Neuronal stem cell (in vitro differentiated cells): Measurements from ENCODE around the gene HRAS.

Experiments used
- DNase-seq: peaks from one replicate; pipeline ENCODE4 v3.0.0-alpha.2; 2013; ENCODE audit warnings: low spot score
- H2AFZ ChIP-seq: one replicate; pipeline ENCODE4 v1.6.1; 2013; ENCODE audit warnings: mild to moderate bottlenecking, low read length, inconsistent platforms
- H2AK5ac ChIP-seq: 2 replicates; pipeline ENCODE4 v1.6.1; 2013; ENCODE audit warnings: low read depth, mild to moderate bottlenecking, inconsistent platforms, low read length, moderate library complexity, mixed read lengths
- H2BK120ac ChIP-seq: 2 replicates; pipeline ENCODE4 v1.6.1; 2013; ENCODE audit warnings: low read depth, mild to moderate bottlenecking, inconsistent platforms, low read length, moderate library complexity, mixed read lengths
- H2BK12ac ChIP-seq: one replicate; pipeline ENCODE4 v1.6.1; 2013; ENCODE audit warnings: low read length, inconsistent platforms
- H2BK15ac ChIP-seq: 2 replicates; pipeline ENCODE4 v1.6.1; 2013; ENCODE audit warnings: mild to moderate bottlenecking, low read length, inconsistent platforms, mixed read lengths
- H2BK5ac ChIP-seq: one replicate; pipeline ENCODE4 v1.6.1; 2013; ENCODE audit warnings: inconsistent platforms, mild to moderate bottlenecking, low read length, moderate library complexity
- H3K14ac ChIP-seq: one replicate; pipeline ENCODE4 v1.6.1; 2013; ENCODE audit warnings: low read length, inconsistent platforms
- H3K18ac ChIP-seq: 2 replicates; pipeline ENCODE4 v1.6.1; 2013; ENCODE audit warnings: low read length, inconsistent platforms
- H3K23ac ChIP-seq: 2 replicates; pipeline ENCODE4 v1.6.1; 2013; ENCODE audit warnings: low read depth, mild to moderate bottlenecking, mixed read lengths, low read length, inconsistent platforms; ENCODE audit not compliant: poor library complexity
- H3K27ac ChIP-seq: replicated peaks from 3 replicates; pipeline ENCODE4 v1.5.1; 2013; ENCODE audit warnings: low read length, inconsistent platforms
- H3K27me3 ChIP-seq, 3 experiments: 2 replicates each; pipeline ENCODE4 v1.6.1; 2013; ENCODE audit warnings: low read length in 3 of 3, mild to moderate bottlenecking in 2 of 3, inconsistent platforms in 1 of 3, low read depth in 1 of 3, mixed read lengths in 1 of 3, moderate library complexity in 1 of 3; ENCODE audit not compliant: control insufficient read depth in 3 of 3, insufficient read depth in 3 of 3
- H3K36me3 ChIP-seq, 2 donors: replicated peaks in 1 of 2; 2 replicates each; pipeline ENCODE4 v1.6.1; 2013; ENCODE audit warnings: low read length in 2 of 2; ENCODE audit not compliant: control insufficient read depth in 2 of 2, insufficient read depth in 2 of 2
- H3K4ac ChIP-seq: 2 replicates; pipeline ENCODE4 v1.6.1; 2013; ENCODE audit warnings: inconsistent platforms, mild to moderate bottlenecking, low read length, moderate library complexity
- H3K4me1 ChIP-seq, 2 donors: 1 replicate in 1 of 2; 2 replicates in 1 of 2; pipeline ENCODE4 v1.6.1; 2013; ENCODE audit warnings: low read length in 2 of 2, low read depth in 1 of 2; ENCODE audit not compliant: control insufficient read depth in 2 of 2, insufficient read depth in 1 of 2
- H3K4me2 ChIP-seq: one replicate; pipeline ENCODE4 v1.6.1; 2013; ENCODE audit warnings: mild to moderate bottlenecking, low read length, inconsistent platforms; ENCODE audit not compliant: insufficient read depth, poor library complexity, severe bottlenecking
- H3K4me3 ChIP-seq, 2 donors: 2 replicates each; pipeline ENCODE4 v1.5.1; 2013; ENCODE audit warnings: low read length in 2 of 2, mild to moderate bottlenecking in 2 of 2, inconsistent platforms in 1 of 2, moderate library complexity in 1 of 2
- H3K79me1 ChIP-seq: one replicate; pipeline ENCODE4 v1.6.1; 2013; ENCODE audit warnings: low read depth, mild to moderate bottlenecking, inconsistent platforms, low read length, moderate library complexity
- H3K9ac ChIP-seq: one replicate; pipeline ENCODE4 v1.6.1; 2013; ENCODE audit warnings: mild to moderate bottlenecking, low read depth, low read length, inconsistent platforms; ENCODE audit not compliant: poor library complexity
- H3K9me3 ChIP-seq, 2 donors: replicated peaks in 1 of 2; 2 replicates each; pipeline versions ENCODE3 to v1.6.1; 2013; ENCODE audit warnings: low read length in 2 of 2, mild to moderate bottlenecking in 2 of 2, inconsistent platforms in 1 of 2, low read depth in 1 of 2, mixed read lengths in 1 of 2, moderate library complexity in 1 of 2; ENCODE audit not compliant: control insufficient read depth in 2 of 2, insufficient read depth in 1 of 2
- H4K8ac ChIP-seq: one replicate; pipeline ENCODE4 v1.6.1; 2013; ENCODE audit warnings: low read depth, mild to moderate bottlenecking, inconsistent platforms, low read length, moderate library complexity
- H4K91ac ChIP-seq: one replicate; pipeline ENCODE4 v1.6.1; 2013; ENCODE audit warnings: low read length, low read depth, mild to moderate bottlenecking, inconsistent platforms; ENCODE audit not compliant: poor library complexity
- WGBS, 2 donors: extraction: QIAGEN DNeasy Blood & Tissue Kit; methylation state at CpG; one replicate each; pipeline ENCODE4 v1.1.7; 2013; ENCODE audit warnings: missing lambda C conversion rate in 2 of 2, mixed read lengths in 1 of 2; ENCODE audit not compliant: insufficient read length in 2 of 2, insufficient replicate concordance in 1 of 2; ENCODE audit errors: extremely low coverage in 2 of 2; 5-methylcytosine and 5-hydroxymethylcytosine counted together

Gene HRAS

GRCh38 chr11:563066-563811 is 27.9 kb upstream of the HRAS start:
- no CpG with 5 or more reads among the region's 18 CpGs for WGBS, 2 donors
- Histone ChIP-seq H4K8ac (peak overlapping the region; percentile 17), H3K9me3 (no peaks in the 10 kb centered on the region), H3K9ac (no peak overlapping the region), H3K14ac (no peak overlapping the region), H2AK5ac (peak overlapping the region; percentile 21), H2BK120ac (no peak overlapping the region), H2BK5ac (peak overlapping the region; percentile 66), H2AFZ (no peak overlapping the region), H3K4ac (no peak overlapping the region), H3K4me1 (peaks cover 23 to 28% of the 10 kb centered on the region in 2 donors), H3K4me3 (no peak overlapping the region), H3K36me3 (peaks cover 4 to 5% of the 10 kb centered on the region in 2 donors), H3K4me2 (no peak overlapping the region), H3K79me1 (peaks cover 19% of the 10 kb centered on the region), H2BK15ac (no peak overlapping the region), H3K27ac (no peak overlapping the region), H2BK12ac (peak overlapping the region; percentile 41), H3K27me3 (peaks cover 0 to 24% (median under 1%) of the 10 kb centered on the region in 3 experiments), H3K23ac (peak overlapping the region; percentile 73), H3K18ac (no peak overlapping the region), H4K91ac (no peak overlapping the region)
- DNase-seq, result no peak

GRCh38 chr11:562046-562645 is 26.8 kb upstream of the HRAS start:
- Histone ChIP-seq H3K4me1 (peaks cover 17 to 21% of the 10 kb centered on the region in 2 donors), H3K79me1 (peaks cover 16% of the 10 kb centered on the region), H3K4me3 (peak overlapping the region in 1 of 2 donors; percentile 70), H3K27me3 (peaks cover under 1 to 35% (median 12%) of the 10 kb centered on the region in 3 experiments), H3K4ac (no peak overlapping the region), H4K8ac (no peak overlapping the region), H2AFZ (no peak overlapping the region), H4K91ac (no peak overlapping the region), H2BK5ac (no peak overlapping the region), H3K18ac (no peak overlapping the region), H2AK5ac (peak overlapping the region; percentile 68), H3K36me3 (peaks cover 4% of the 10 kb centered on the region in 2 donors), H3K9me3 (peaks cover 0 to under 1% of the 10 kb centered on the region in 2 donors), H3K9ac (peak overlapping the region; percentile 84), H3K14ac (no peak overlapping the region), H3K4me2 (no peak overlapping the region), H2BK12ac (peak overlapping the region; percentile 10), H2BK15ac (no peak overlapping the region), H2BK120ac (no peak overlapping the region), H3K27ac (no peak overlapping the region), H3K23ac (peak overlapping the region; percentile 43)
- no CpG with 5 or more reads among the region's 29 CpGs for WGBS, 2 donors
- DNase-seq, result no peak

- peak overlapping the region; percentile 99 for H2AFZ ChIP-seq
- no peak for DNase-seq
Observed at GRCh38 chr11:561148-562003, 26.0 kb upstream of the HRAS start.

More at GRCh38 chr11:561148-562003, 26.0 kb upstream of the HRAS start:
- H2AK5ac ChIP-seq, result peak overlapping the region; percentile 68
- H3K4ac ChIP-seq, result no peak overlapping the region
- peak overlapping the region; percentile 84 for H3K9ac ChIP-seq
- peak overlapping the region; percentile 70 to 97 for H3K4me3 ChIP-seq
- peaks cover 19 to 20% of the 10 kb centered on the region in 2 donors for H3K4me1 ChIP-seq
- peaks cover 15% of the 10 kb centered on the region for H3K79me1 ChIP-seq
- peak overlapping the region; percentile 87 for H2BK5ac ChIP-seq
- H3K18ac ChIP-seq, result peak overlapping the region; percentile 92
- H4K8ac ChIP-seq, result no peak overlapping the region
- peaks cover 0 to 4% of the 10 kb centered on the region in 2 donors for H3K9me3 ChIP-seq
- peak overlapping the region; percentile 38 for H3K14ac ChIP-seq
- no peak overlapping the region for H3K27ac ChIP-seq
- H3K36me3 ChIP-seq, result peaks cover 0 to 4% of the 10 kb centered on the region in 2 donors
- no peak overlapping the region for H2BK12ac ChIP-seq
- H3K23ac ChIP-seq, result peak overlapping the region; percentile 43
- H2BK15ac ChIP-seq, result peak overlapping the region; percentile 16
- WGBS, 2 donors, result no CpG with 5 or more reads among the region's 67 CpGs
- H2BK120ac ChIP-seq, result no peak overlapping the region
- H4K91ac ChIP-seq, result no peak overlapping the region
- peak overlapping the region; percentile 94 for H3K4me2 ChIP-seq
- peaks cover 8 to 42% (median 20%) of the 10 kb centered on the region in 3 experiments for H3K27me3 ChIP-seq
